ENCODE data around the gene TUBAL3. TPM values are rescaled to one million over a fixed set of nuclear protein-coding genes. Genes with fewer than 3 reads are reported as not detected.

The TUBAL3 gene
- total and polyA plus RNA-seq, 12 donors = not detected

- H3K4me1 ChIP-seq (replicated peaks in 1 of 2) = no peaks in the 10 kb centered on the region
- no peak overlapping the region for H3K4me3 ChIP-seq
- no peak for DNase-seq
- no peaks in the 10 kb centered on the region for H3K27me3 ChIP-seq
- H3K27ac ChIP-seq = no peak overlapping the region
- H3K9me3 ChIP-seq (replicated peaks in 1 of 3) = no peaks in the 10 kb centered on the region
- no peak for TF ChIP-seq CTCF (IDR thresholded peaks at IDR 0.05)
- no peak for TF ChIP-seq POLR2A (IDR thresholded peaks at IDR 0.05)
- intact Hi-C loops (cut with DNase I) = no loop called here
- no peaks in the 10 kb centered on the region for H3K36me3 ChIP-seq (replicated peaks in 1 of 2)
Observed at GRCh38 chr10:5418584-5418983, 14.0 kb upstream of the TUBAL3 start.

GRCh38 chr10:5416981-5417380 lies 12.4 kb upstream of the TUBAL3 start:
- H3K4me3 ChIP-seq = no peak overlapping the region
- TF ChIP-seq CTCF (IDR thresholded peaks at IDR 0.05) (no peak), POLR2A (IDR thresholded peaks at IDR 0.05) (no peak)
- intact Hi-C loops (cut with DNase I) = no loop called here

GRCh38 chr10:5413012-5413938 lies 8.6 kb upstream of the TUBAL3 start:
- no peaks in the 10 kb centered on the region for H3K9me3 ChIP-seq (replicated peaks in 1 of 3)
- no peaks in the 10 kb centered on the region for H3K36me3 ChIP-seq (replicated peaks in 1 of 2)
- peak in 3 of 7 donors; percentile 25 to 31 (median 31) for DNase-seq
- intact Hi-C loops (cut with DNase I) = no loop called here
- peaks cover 5% of the 10 kb centered on the region for H3K27me3 ChIP-seq
- no peak for TF ChIP-seq CTCF (IDR thresholded peaks at IDR 0.05)
- TF ChIP-seq POLR2A (IDR thresholded peaks at IDR 0.05) = no peak
- H3K4me3 ChIP-seq = peak overlapping the region in 2 of 4 donors; percentile 62 to 84
- H3K4me1 ChIP-seq (replicated peaks in 1 of 2) = peaks cover 0 to 4% of the 10 kb centered on the region in 2 donors
- 19 to 32% (median 21%) methylated on average over 12 to 20 of the region's 20 CpGs for WGBS, 4 donors
- H3K27ac ChIP-seq = peak overlapping the region in 3 of 5 donors; percentile 63 to 81 (median 65)

More at GRCh38 chr10:5416981-5417380, 12.4 kb upstream of the TUBAL3 start:
- no peak for DNase-seq
- H3K36me3 ChIP-seq (replicated peaks in 1 of 2) = no peaks in the 10 kb centered on the region
- peaks cover 0 to 2% of the 10 kb centered on the region in 2 donors for H3K4me1 ChIP-seq (replicated peaks in 1 of 2)
- H3K27ac ChIP-seq = no peak overlapping the region
- H3K9me3 ChIP-seq (replicated peaks in 1 of 3) = no peaks in the 10 kb centered on the region
- no peaks in the 10 kb centered on the region for H3K27me3 ChIP-seq
- 89 to 94% (median 93%) methylated on average over 10 to 11 of the region's 11 CpGs for WGBS, 4 donors

- H3K4me3 ChIP-seq = peak within 1 kb of the TSS; percentile 62 to 90 (median 80)
- no peaks in the 10 kb centered on the region for H3K9me3 ChIP-seq (replicated peaks in 1 of 3)
- H3K27me3 ChIP-seq = peaks cover 5% of the 10 kb centered on the region
- H3K4me1 ChIP-seq (replicated peaks in 1 of 2) = peaks cover 0 to 4% of the 10 kb centered on the region in 2 donors
- intact Hi-C loops (cut with DNase I) = no loop called here
- no peaks in the 10 kb centered on the region for H3K36me3 ChIP-seq (replicated peaks in 1 of 2)
- 0 to 1% (median 0%) methylated on average over 6 to 48 of the region's 48 CpGs for WGBS, 4 donors
- peak; percentile 88 to 97 (median 94) for DNase-seq
- TF ChIP-seq POLR2A (IDR thresholded peaks at IDR 0.05) (peak in 1 of 2 donors; percentile 56), CTCF (IDR thresholded peaks at IDR 0.05) (no peak)
- H3K27ac ChIP-seq = peak within 1 kb of the TSS in 3 of 5 donors; percentile 63 to 81 (median 65)
Observed at GRCh38 chr10:5412277-5412941, 7.8 kb upstream of the TUBAL3 start, which contains the start of gene NET1. Gene NET1, plus strand, starts transcription at chr10:5412557. Its CDS starts 136 bp downstream, at chr10:5412693.

Measured in adrenal gland (tissue), 12 donors.